GM19043 (cell line): ENCODE data around the gene KDELR3.

Source experiments
- ATAC-seq: cut with Tn5 transposase; IDR thresholded peaks from one replicate; pipeline ENCODE4 v1.9.1; 2021; ENCODE audit warnings: low read depth; ENCODE audit not compliant: unreplicated experiment

Gene KDELR3

DNA sequence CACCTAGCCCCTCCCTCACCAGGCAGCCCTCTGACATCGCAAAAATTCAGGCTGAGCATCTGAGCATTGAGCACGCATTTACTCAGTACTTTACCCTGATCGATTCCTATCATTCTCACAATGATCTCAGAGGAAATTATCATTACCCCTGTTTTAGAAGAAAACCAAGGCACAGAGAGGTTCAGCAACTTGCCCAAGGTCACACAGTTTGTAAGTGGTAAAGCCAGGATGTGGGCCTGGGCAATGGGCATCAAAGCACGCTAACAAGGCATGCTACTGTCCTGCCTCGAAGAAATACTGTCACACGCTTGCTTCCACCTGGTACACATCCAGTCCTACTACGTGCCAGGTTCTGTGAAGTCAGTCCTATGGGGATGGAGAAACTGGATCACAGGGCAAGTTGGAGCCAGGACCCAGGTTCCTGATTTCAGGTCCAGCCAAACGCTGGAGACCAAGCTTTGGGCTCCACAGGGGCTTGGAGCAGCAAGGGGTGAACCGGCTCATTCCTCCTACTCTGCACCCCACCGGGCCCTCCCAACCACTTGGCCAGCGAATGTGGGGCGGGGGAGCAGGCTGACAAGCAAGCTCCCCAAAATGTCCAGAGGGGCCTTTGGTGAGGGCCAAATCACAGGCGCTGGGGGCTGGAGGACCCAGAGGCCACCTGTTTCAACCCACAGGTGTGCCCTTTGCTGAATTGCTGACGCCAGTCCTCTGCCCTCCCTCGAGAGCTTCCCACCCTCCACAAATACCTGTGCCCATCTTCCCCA, 31.1 kb upstream of the KDELR3 start:
- no peak for ATAC-seq

DNA sequence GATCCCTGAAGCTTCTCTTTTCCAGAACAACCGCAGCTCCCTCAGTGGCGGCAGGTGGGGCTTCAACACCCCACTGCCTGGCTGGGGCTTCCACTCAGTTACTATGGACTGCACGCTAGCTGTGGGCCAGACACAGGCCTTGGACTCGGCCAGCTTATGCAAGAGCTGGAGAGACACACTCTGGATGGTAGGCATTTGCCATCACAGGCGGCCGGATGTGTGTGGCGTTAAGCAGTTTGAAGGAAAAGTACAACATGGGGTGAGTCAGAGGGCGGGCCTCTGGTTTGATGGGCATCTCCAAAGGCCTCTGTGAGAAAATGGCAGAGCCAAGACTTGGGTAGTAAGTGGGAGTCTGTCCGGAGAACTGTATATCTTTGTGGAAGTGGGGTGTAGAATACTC, 30.5 kb upstream of the KDELR3 start:
- ATAC-seq: no peak

DNA sequence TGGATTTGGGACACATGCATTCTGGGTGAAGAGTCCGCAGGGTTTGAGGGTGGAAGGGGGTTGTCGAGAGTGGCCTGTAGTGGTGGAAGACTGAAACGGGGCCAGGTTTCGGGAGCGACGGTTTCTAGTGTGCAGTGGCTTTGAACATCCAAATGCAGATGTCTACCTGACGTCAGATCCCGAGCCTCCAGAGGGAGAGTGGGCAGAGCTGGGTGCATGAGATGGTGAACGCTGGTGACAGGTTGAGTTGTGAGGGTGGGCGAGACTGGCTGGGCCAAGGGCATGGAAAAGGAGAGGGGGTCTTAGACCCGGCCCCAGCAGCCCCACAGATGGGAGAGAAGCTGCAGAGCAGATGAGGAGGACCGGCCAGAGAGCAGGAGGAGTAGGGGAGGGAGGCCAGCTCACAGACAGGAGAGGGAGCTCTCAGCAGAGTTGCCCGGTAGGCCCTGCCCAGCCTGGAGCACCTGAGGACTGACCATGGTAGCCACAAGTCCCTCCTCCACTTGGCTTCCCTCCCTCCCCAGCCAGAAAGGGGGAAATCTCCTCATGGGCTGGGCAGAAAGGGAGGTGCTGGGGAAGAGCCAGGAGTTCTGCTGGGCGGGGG, 27.0 kb upstream of the KDELR3 start:
- no peak for ATAC-seq

DNA sequence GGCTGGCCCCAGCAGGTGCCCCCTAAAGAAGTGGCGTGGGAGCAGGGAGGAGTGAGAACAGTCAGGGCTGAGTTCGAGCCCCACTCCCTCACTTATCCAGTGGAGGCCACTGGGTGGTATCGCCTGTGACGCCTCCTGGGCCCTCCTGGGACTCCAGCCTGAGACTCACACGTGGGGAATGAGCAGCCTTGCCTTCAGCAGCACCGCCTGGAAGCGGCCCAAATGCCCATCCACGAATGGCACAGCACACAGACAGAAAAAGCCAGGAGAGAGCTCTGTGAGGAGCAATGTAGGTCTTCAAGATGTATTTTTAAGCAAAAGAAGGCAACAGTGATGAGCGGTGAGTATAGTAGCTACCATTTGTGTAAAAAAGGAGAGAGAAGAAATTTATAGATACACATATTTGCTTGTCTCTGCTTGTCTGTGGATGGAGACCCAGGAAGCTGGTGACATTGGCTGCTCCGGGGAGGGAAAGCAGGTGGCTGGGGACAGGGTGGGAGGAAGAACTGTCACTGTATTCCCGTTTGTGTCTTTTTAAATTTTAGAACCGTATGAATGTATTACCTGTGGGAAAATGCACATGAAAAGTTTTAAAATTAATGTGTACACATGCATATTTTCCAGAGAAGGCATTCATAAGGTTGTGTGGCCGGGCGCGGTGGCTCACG, 26.1 kb upstream of the KDELR3 start:
- no peak for ATAC-seq

DNA sequence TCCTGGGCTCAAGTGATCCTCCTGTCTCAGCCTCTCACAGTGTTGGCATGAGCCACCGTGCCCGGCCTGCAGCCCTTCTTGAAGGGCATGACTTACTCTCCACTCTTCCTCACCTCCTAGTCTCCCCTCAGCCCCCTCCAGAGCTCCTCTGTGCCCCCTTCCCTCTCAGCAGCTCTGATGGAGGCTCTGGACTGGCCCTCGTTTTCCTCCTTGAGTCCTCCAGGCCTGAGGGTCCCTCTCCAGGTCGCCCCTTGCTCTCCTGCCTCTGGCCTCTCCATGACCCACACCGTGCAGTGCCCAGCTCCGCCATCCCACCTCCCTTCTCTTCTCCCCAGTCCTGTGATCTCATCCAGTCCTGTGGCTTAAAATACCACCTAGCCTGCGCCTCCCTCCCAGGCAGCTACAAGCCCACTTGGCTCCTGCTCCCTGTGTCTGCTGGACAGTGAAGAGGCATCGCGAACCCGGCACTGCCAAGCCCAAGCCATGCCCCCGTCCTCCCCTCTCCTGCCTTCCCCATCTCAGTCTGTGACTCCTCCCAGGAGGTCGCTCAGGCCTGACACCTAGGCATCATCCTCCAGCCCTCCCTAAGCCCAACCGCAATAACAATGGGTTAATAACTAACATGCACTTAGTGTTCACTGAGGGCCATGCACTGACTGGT, 24.8 kb upstream of the KDELR3 start:
- ATAC-seq: no peak

DNA sequence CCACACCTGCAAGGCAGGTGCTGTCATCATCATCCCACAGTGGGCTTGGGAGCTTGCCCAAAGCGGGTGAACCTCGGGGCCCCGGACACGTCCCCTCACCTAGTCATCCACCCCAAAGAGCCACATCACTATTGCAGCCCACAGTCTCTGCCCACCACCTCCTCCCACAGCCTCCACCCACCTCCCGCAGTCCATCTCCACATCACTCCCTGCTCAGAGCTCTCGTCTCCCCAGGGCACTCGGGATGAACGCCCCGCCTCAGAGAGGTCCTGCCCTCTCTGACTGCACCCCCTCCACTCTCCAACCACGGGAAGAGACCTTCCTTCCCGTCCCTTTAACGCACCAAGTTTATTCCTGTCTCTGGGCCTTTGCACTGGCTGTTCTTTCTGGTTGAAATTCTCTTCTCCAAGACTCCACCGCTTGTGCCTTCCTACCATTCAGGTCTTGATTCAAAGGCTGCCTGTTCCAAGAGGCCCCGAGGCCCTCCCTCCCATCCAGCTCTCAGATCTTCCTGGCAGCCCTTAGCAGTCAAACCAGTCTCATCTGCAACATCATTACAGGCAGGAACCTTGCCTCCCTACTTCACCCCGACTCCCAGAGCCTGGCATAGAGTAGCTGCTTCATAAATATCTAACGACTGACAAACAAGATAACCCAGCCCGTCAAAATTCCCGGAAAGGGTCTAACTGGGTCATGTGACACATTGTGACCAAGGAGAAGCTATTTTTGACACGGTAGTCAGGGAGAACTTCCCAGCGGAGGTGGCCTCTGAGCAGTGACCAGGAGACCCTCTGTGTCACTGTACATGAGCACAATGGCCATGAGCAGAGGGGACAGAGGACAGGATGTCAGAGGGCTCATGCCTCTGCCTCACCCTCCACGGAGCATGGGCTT, 24.0 kb upstream of the KDELR3 start:
- ATAC-seq: no peak

DNA sequence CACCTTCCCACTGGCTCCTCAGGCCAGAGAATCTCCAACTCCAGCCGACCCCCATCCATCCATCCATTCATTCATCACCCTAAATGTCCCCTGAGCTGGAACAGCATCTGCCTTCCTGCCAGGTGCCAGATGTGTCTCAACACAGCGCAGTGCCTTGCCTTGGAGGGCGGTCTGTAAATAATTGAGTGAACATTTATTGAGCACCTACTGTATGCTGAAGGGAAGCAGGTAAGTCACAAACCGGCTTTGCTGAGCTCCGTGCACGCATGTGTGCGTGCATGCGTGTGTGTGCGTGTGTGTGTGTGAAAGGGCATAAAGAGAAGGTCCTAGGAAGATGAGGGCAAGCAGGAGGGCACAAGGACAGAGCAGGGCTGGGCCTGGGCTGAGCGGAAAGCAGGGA, 23.1 kb upstream of the KDELR3 start:
- ATAC-seq: no peak

DNA sequence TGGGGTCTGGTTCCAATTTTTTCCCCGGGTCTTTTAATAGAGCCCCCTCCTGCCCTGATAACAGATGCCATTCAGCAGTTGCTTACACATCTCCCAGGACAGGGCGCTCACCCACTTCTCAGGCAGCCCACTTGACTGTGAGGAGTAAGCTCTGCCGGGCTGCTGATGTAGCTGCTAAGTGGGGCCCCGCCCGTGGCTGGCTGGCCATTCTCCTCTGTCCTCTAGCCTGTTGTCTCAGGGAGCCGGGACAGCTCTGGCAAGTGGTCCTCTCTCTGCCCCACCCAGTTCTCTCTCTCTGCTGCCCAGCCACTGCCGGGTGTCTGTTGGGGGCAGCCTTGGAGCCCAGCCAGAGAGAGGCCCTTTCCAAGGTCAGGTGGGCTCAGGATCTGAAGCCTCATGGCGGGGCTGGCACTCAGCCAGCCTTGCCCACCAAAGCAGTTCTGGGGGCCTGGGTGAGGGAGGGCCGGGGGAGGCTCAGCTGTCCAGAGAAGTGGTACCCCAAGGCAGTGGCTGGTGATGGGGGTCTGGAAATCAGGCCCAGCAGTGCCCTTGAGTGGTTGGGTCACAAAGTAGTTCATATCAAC, 21.8 kb upstream of the KDELR3 start:
- no peak for ATAC-seq

DNA sequence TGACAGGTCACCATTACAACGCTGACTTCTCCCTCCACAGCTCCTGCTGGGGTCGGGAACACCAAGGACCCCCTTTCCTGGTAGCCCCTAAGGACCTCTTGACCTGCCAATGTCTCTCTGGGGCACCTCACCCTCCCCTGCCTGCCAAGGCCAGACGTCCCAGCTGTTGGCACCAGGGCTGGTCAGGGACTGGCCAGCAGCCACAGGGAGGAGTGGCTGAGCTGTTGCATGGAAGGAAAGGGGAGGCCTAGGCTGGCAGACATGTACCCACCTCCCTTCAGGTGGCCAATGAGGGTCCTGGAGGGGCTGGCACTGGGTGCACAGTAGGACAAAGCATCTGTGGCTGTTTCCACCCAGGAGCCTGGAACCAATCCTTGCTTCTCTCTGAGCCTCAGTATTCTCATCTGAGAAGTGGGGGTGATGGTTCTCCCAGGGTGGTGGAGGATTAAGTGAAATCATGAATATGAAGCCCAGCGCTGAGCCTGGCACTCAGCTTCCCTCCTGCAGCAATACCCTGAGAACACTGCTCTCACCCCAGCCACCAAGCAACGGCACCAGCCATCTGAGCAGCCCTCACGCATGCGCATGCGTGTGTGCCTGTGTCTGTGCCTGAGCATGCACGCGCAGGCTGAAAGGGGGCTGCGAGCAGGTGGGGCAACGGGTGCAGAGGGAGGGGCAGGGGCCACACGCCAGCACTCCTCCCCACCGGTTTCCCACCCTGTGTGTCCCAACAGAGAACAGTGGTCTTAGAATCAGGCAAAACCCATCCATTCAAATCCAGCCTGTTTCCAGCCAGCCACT, 18.8 kb upstream of the KDELR3 start:
- ATAC-seq: no peak

DNA sequence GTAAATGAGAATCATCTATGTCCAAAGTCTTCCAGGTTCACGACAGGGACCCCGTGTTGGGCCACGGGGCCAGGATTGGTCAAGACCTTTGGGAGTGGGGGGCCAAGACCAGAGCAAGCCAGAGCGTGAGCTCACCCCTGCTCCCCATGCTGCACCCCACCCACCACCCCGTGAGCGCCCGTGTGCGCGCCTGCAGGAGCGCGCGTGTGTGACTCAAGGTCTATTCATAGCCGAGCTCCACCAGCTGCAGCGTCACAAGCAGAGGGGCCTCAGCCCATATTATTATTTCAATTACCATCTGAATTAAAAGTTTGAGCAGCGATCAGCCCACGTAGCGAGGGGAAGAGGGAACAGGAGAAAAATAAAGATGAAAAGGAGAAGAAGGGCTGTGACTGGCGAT, 18.1 kb upstream of the KDELR3 start:
- no peak for ATAC-seq

DNA sequence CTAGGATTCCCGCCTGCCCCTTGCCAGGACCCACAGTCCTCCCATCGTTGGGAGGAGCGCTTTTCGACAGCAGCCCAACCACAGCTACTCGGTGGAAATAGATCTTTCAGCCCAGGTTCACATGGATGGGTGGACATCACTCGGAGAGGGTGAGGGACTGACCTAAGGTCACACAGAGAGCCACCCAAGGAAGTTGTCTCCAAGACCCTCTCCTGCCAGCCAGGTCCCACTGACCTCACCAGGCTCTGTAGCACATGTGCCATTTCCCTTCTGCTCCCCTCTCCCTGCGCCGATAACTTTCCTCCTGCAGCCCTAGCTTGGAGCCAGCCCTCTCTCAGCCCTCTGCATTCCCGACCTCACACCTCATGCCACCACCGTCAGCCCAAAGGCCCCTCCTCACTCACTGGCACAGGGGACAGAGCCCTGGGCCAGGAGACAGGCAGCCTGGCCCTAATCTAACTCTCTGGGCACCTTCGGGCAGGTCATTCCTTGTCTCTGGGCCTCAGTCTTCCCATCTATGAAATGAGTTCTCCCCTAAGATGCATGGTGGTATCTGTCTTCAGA, 17.6 kb upstream of the KDELR3 start:
- no peak for ATAC-seq

DNA sequence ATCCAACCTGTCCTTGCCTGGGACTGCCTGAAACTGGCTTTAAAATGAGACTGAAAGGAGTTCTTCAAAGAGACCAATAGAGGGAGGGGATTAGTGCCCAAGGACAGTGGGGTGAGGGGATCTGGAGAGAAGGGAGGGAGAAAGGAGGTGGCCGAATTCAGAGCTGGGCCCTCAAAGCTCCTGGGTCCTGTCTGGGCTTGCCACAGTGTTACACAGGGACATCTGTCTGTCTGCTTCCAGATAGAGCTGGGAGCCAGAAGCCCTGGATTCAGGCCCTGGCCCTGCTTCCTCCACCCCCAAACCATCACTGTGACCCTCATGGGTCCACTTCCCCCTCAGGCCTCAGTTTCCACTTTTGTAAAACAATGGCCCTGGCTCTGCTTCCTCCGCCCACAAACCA, 16.5 kb upstream of the KDELR3 start:
- no peak for ATAC-seq

DNA sequence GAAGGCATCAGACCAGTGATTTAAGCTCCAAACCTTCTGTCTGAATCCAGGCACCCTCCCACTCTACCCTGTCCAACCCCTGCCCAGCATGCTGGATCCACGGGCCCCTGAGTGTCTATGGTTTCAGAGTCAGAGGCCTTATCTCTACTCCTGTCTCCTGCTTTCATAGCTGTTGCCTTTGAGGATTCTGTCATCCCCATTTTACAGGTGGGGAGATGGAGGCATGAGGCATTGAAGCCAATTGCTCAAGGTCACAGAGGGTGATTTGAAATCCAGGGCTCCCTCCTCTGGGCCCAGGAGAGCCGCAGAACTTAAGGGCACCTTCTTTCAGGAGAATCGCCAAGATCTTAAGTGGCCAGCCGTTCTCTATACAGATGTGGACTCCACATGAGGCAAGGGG, 16.0 kb upstream of the KDELR3 start:
- no peak for ATAC-seq

DNA sequence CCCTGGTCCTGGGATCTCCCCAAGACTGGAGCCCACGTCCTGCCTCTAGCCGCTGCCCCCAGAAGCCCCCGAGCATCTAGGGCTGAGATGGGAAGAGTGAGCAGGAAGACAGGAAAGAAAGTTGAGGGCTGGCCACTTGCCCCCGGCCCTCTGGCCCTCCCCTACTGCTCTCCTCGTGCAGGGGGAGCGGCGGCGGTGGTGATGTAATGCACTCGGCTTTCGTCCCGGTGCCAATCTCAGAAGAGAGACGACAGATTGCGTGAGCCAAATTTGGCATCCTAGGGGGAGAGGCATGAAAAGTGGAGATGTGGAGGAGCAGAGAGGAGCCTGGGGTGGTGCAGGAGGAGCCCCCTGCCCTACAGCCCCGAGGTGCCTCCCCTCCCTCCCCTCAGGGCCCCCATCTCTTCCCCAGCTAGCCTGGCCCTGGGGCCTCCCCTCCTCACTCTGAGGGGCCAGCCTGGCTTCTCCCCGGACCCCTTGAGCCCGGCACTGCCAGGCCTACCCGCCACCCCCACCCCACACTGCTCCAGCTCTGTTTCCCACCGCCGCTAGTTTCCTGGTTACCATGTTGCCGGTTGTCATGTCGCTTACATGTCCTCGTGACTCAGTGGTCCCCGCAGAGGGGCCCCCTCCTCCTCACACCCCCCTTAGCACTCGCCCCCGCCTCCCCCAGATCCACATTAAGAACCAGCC, 15.4 kb upstream of the KDELR3 start:
- no peak for ATAC-seq

DNA sequence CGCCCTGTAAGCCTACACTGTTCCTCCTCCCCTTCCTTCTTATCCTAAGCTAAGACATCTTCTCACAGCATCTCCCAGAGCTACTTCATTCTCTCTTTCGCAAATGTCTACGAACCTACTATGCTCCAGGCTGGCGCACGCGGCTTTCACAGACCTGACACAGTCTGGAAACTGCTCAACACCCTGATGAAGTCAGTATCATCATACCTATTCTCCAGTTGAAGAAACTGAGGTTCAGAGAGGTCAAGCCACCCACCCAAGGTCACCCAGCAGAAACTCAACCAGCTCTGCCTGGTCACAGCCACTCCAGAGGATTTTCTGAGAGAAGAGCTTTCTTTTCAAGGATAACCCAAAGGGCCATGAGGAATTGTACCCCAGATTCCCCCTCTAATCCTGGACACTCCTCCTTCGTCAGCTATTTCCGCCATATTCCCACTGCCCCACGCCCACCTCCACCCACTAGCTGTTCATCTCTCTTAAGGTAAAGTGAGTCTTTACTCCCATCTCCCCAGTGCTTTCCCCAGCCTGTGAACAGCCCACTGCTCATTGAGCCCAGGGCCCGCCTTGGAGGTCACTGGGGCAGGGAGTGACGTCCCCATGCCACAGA, 14.7 kb upstream of the KDELR3 start:
- ATAC-seq: no peak

DNA sequence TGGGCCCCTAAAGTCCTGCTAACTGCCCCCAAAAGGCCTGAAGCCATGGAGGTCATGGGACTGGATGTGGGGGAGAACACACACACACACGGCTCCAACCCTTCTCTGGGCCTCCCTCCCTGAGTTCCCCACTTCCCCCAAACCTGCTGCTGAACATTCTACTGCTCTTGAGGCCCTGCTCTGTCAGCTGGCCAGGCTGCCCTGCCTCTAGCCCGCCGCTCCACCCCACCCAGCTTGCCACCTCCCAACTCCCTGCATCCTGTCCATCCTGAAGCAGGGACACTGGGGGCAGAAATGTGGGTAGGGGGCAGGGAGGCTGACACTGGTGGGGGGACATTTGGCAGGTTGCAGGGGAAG, 13.9 kb upstream of the KDELR3 start:
- ATAC-seq: no peak

DNA sequence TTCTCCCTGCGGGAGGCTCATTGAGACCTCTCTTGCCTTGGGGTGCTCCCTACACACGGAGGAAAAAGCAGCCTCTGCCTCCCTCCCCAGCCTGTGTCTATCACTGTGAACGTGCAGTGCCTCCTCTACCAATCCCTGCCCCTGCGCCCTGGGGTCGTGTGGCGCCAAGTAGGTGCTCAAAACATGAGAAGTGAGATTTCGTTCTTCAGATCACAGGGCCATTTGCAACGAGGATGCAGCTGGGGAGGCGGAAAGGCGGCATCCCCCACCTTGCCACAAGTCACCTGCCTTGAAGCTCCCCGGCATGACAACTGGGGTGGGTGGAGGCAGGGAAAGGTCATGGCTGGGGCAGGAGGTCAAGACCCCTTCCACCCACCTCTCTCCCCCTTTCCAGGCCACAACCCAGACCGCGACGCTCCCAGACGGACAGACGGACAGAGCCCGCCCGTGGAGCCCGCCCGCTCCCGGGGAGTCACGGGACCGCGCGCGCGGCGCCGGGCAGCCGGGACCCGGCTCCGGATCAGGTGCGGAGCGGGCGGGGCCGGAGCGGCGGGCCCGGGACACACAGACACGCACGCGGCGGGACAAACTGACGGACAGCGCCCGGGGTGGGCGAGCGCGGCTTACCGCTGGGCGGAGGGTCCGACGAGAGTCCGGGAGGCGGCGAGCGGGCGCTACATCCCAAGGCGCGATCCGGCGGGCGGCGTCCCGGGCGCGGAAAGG, 13.4 kb upstream of the KDELR3 start:
- no peak for ATAC-seq
